ENCODE data around the gene SLC9A3. TPM values are rescaled to one million over a fixed set of nuclear protein-coding genes. Genes with fewer than 3 reads are reported as not detected.

Gene SLC9A3
- total RNA-seq, 2 experiments from 2014 or later = 2.3 to 2.5 TPM

DNA sequence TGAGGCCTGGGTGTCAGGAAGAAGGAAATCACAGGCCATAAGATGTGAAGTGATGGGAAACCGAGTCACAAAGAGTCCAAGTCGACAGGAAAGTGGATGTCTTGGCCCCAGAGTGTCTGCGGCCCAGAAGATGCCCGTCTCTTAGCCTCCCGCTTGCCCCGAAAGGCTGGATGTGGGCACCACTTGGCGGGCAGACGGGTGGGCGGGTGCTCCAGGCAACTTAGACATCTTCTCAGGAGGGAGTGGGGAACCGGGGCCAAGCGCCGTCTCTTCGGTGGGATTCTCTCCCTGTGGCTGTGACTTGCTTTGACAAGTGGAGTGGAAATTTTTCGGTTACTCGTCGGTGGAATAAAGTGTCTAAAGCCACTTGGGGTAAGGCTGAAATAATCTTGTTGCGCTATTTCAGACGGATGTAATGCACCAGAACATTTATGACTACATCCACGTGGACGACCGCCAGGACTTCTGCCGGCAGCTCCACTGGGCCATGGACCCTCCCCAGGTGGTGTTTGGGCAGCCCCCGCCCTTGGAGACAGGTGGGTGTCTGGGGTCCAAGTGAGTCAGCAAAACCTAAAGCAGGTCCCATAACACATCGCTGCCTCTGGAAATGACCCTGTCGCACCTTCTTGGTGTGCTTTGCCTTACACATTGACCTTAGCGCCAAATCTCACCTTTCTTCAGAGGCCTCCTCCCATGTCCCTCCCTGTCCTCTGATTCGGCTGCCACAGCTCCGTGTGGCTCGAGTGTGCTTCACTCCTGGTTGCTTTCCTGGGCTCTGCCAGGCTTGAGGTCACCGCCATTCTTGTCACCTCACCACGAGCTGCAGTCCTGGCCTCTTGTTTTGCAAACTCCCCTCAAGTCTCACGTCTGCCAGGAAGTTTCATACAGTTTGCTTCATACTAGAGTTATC, 101.7 kb downstream of the SLC9A3 start:
- Histone ChIP-seq H3K4me3 (ENCODE audit: low read length) (no peak overlapping the region), H3K4me1 (ENCODE audit: insufficient read depth, low read length) (no peaks in the 10 kb centered on the region), H3K9me3 (ENCODE audit: control insufficient read depth in 1 of 2, insufficient read depth in 1 of 2, low read length in 2 of 2) (no peaks in the 10 kb centered on the region), H3K27ac (ENCODE audit: low read depth in 1 of 2, low read length in 2 of 2) (no peak overlapping the region), H3K36me3 (ENCODE audit: insufficient read depth, low read length) (no peaks in the 10 kb centered on the region), H3K27me3 (ENCODE audit: control insufficient read depth in 1 of 2, insufficient read depth in 2 of 2, low read length in 2 of 2) (no peaks in the 10 kb centered on the region)
- Mint-ChIP-seq H3K27me3 (no peaks in the 10 kb centered on the region), H3K27ac (no peak overlapping the region), H3K4me3 (no peak overlapping the region), H3K36me3 (ENCODE audit: low read depth) (no peaks in the 10 kb centered on the region), H3K4me1 (ENCODE audit: low read depth) (no peaks in the 10 kb centered on the region), H3K9me3 (no peaks in the 10 kb centered on the region)
- ChIA-PET POLR2A (no interaction called here), CTCF (no interaction called here)
- TF ChIP-seq, protein P1, sequence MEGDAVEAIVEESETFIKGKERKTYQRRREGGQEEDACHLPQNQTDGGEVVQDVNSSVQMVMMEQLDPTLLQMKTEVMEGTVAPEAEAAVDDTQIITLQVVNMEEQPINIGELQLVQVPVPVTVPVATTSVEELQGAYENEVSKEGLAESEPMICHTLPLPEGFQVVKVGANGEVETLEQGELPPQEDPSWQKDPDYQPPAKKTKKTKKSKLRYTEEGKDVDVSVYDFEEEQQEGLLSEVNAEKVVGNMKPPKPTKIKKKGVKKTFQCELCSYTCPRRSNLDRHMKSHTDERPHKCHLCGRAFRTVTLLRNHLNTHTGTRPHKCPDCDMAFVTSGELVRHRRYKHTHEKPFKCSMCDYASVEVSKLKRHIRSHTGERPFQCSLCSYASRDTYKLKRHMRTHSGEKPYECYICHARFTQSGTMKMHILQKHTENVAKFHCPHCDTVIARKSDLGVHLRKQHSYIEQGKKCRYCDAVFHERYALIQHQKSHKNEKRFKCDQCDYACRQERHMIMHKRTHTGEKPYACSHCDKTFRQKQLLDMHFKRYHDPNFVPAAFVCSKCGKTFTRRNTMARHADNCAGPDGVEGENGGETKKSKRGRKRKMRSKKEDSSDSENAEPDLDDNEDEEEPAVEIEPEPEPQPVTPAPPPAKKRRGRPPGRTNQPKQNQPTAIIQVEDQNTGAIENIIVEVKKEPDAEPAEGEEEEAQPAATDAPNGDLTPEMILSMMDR (IDR thresholded peaks at IDR 0.05) = no peak
- no peak for DNase-seq
- intact Hi-C loops (cut with DNase I, micrococcal nuclease) = no loop called here
- ATAC-seq (ENCODE audit: poor library complexity) = no peak

DNA sequence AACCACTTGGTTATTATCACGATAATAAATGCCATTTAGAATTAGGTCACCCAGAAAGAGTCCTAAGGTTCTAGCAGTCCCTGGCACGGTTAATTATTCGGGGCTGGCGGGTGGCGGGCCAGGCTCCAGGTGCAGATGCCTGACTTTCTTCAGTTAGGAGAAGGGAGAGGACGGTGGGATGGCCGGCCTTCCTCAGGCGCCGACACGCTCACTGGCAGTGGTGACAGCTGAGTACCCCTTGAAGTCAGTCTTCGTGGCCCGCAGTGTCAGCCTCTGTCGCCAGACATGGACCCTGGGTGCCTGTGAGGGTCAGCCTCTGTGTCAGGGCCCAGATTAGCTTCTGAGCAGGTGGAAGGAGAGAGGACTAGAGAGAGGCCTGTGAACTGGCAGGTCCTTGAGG, 102.3 kb downstream of the SLC9A3 start:
- Histone ChIP-seq H3K4me3 (ENCODE audit: low read length) (no peak overlapping the region), H3K27me3 (ENCODE audit: control insufficient read depth in 1 of 2, insufficient read depth in 2 of 2, low read length in 2 of 2) (no peaks in the 10 kb centered on the region), H3K9me3 (ENCODE audit: control insufficient read depth in 1 of 2, insufficient read depth in 1 of 2, low read length in 2 of 2) (no peaks in the 10 kb centered on the region), H3K27ac (ENCODE audit: low read depth in 1 of 2, low read length in 2 of 2) (no peak overlapping the region), H3K4me1 (ENCODE audit: insufficient read depth, low read length) (no peaks in the 10 kb centered on the region), H3K36me3 (ENCODE audit: insufficient read depth, low read length) (no peaks in the 10 kb centered on the region)
- H3K36me3 Mint-ChIP-seq (ENCODE audit: low read depth) = no peaks in the 10 kb centered on the region
- TF ChIP-seq, protein P1 (IDR thresholded peaks at IDR 0.05) = no peak
- POLR2A ChIA-PET = no interaction called here
- DNase-seq (no peak), ATAC-seq (ENCODE audit: poor library complexity) (no peak)
- H3K27ac Mint-ChIP-seq = no peak overlapping the region
- intact Hi-C loops (cut with DNase I, micrococcal nuclease) = no loop called here
- CTCF ChIA-PET = no interaction called here
- no peaks in the 10 kb centered on the region for H3K27me3 Mint-ChIP-seq
- no peaks in the 10 kb centered on the region for H3K4me1 Mint-ChIP-seq (ENCODE audit: low read depth)
- H3K4me3 Mint-ChIP-seq = no peak overlapping the region
- no peaks in the 10 kb centered on the region for H3K9me3 Mint-ChIP-seq

DNA sequence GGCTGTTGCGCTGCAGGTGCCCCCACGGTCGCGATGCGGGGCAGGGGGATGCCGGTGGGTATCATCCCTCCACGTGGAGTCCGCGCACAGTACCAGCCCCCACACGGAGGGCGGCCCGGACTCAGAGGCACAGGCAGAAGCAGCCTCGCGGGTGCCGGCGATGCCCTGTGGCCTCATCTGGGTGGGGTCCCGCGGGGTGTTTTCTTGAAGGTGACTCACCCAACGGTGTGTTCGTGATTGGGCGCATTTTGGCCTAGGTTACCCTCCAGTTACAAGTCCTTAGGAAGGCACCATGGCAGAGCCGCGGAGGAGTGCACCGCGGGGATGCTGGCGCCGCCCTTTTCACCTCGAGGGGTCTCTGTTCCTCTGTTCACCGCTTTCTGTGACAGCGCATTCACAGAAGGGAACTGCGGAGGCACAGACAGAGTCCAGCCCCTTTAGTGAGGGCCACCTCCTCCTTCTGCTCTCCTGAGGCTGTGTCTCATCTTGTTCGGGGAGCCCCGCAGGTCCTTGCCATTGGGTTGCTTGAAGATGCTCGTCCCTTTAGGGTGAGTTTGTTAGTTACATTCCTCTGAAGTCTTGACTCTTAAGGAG, 102.9 kb downstream of the SLC9A3 start:
- no peaks in the 10 kb centered on the region for H3K4me1 ChIP-seq (ENCODE audit: insufficient read depth, low read length)
- no peak overlapping the region for H3K27ac ChIP-seq (ENCODE audit: low read depth in 1 of 2, low read length in 2 of 2)
- POLR2A ChIA-PET = no interaction called here
- Mint-ChIP-seq H3K27ac (no peak overlapping the region), H3K4me1 (ENCODE audit: low read depth) (no peaks in the 10 kb centered on the region), H3K9me3 (no peaks in the 10 kb centered on the region), H3K27me3 (no peaks in the 10 kb centered on the region), H3K36me3 (ENCODE audit: low read depth) (no peaks in the 10 kb centered on the region), H3K4me3 (no peak overlapping the region)
- intact Hi-C loops (cut with DNase I, micrococcal nuclease) = no loop called here
- H3K9me3 ChIP-seq (ENCODE audit: control insufficient read depth in 1 of 2, insufficient read depth in 1 of 2, low read length in 2 of 2) = no peaks in the 10 kb centered on the region
- H3K4me3 ChIP-seq (ENCODE audit: low read length) = no peak overlapping the region
- CTCF ChIA-PET = no interaction called here
- no peaks in the 10 kb centered on the region for H3K27me3 ChIP-seq (ENCODE audit: control insufficient read depth in 1 of 2, insufficient read depth in 2 of 2, low read length in 2 of 2)
- ATAC-seq (ENCODE audit: poor library complexity) (no peak), DNase-seq (no peak)
- TF ChIP-seq, protein P1 (IDR thresholded peaks at IDR 0.05) = no peak
- H3K36me3 ChIP-seq (ENCODE audit: insufficient read depth, low read length) = no peaks in the 10 kb centered on the region
